WTC11 (cell line): Measurements from ENCODE around the gene ETNK1. TPM values are rescaled to one million over a fixed set of nuclear protein-coding genes. Genes with fewer than 3 reads are reported as not detected.

Source experiments
- ELF4 ChIP-seq: sonication (generic); formaldehyde crosslinking; IDR thresholded peaks from 2 replicates; pipeline ENCODE4 v1.8.1; 2022; ENCODE audit warnings: low read depth, mild to moderate bottlenecking, moderate library complexity, missing genetic modification reagents
- FOXJ3 ChIP-seq: sonication (generic); formaldehyde crosslinking; IDR thresholded peaks from 2 replicates; pipeline ENCODE4 v1.9.0; 2021; ENCODE audit warnings: missing genetic modification reagents, mild to moderate bottlenecking, borderline replicate concordance
- TEAD1 ChIP-seq: sonication (generic); formaldehyde crosslinking; IDR thresholded peaks from 2 replicates; pipeline ENCODE4 v1.8.0; 2022; ENCODE audit warnings: mild to moderate bottlenecking, missing genetic modification reagents
- ZBTB43 ChIP-seq: sonication (generic); formaldehyde crosslinking; IDR thresholded peaks from 2 replicates; pipeline ENCODE4 v1.8.1; 2023; ENCODE audit warnings: mild to moderate bottlenecking, missing genetic modification reagents
- total RNA-seq: library from RNA; stranded (reverse); gene quantifications from 3 replicates; pipeline ENCODE4 v1.2.3, GENCODE V29; 2021

Gene ETNK1
- total RNA-seq, 1 experiment from 2014 or later, result 81.3 TPM

DNA sequence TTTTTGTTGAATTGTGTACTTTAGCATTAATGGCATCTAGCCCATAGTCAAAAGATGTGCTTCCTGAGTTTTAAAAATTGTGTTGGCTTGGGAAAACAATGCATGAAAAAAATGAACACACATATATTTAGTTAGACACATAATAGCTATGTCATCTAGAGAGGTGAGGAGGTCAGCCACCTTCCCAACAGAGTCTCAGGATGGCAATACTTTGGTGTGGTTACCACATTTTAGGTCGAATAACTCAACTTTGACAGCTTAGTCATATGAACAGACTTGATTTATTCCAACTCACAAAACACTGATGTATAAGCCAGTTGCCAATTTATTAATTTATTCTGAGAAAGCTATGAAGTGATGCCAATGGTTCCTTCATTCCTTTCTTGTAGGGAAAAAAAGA, 114.0 kb downstream of the ETNK1 start (continued):
- TF ChIP-seq FOXJ3 (CRISPR knock-in tag), result no peak
- TF ChIP-seq ELF4 (CRISPR knock-in tag), result no peak
- no peak for TF ChIP-seq ZBTB43 (CRISPR knock-in tag)
- TF ChIP-seq TEAD1 (CRISPR knock-in tag), result no peak

Other genes with a start within 250 kb of the ETNK1 start
- 47.5 to 49.3 TPM (median 48.1 TPM) in 3 replicates for gene C2CD5, start 80.6 kb upstream of the ETNK1 start, total RNA-seq